Stimulated activated effector memory CD8-positive, alpha-beta T cell treated with anti-CD3 and anti-CD28 coated beads, Interleukin-12 subunit alpha, Interleukin-12 subunit beta, amount 100 ng/mL, for 72 hours (primary cell): Measurements from ENCODE around the gene CPA5.

Experiments
- ATAC-seq: fragments of 150-1000 bp; cut with Tn5 transposase; 2 replicates; pipeline ENCODE4 v1.10.0; 2021
- DNase-seq, 2 donors: peaks; one replicate each; pipeline ENCODE4 v3.0.0; 2021 to 2022; ENCODE audit warnings: low spot score in 2 of 2
- H3K27ac Mint-ChIP-seq: one replicate; pipeline ENCODE4 v1.8.0; 2022; ENCODE audit warnings: mild to moderate bottlenecking, mixed read lengths
- H3K36me3 Mint-ChIP-seq: one replicate; pipeline ENCODE4 v1.8.0; 2022; ENCODE audit warnings: mild to moderate bottlenecking, mixed read lengths
- H3K4me1 Mint-ChIP-seq: one replicate; pipeline ENCODE4 v1.8.0; 2022; ENCODE audit warnings: mixed read lengths
- H3K4me3 Mint-ChIP-seq: one replicate; pipeline ENCODE4 v1.8.0; 2022; ENCODE audit warnings: mild to moderate bottlenecking, mixed read lengths
- H3K9me3 Mint-ChIP-seq: one replicate; pipeline ENCODE4 v1.8.0; 2022; ENCODE audit warnings: mixed read lengths

Gene CPA5

GRCh38 chr7:130387628-130388403 lies 43.2 kb downstream of the CPA5 start:
- Mint-ChIP-seq H3K9me3 (no peaks in the 10 kb centered on the region), H3K4me1 (no peaks in the 10 kb centered on the region), H3K4me3 (no peak overlapping the region), H3K36me3 (no peaks in the 10 kb centered on the region), H3K27ac (no peak overlapping the region)
- DNase-seq: no peak
- no peak for ATAC-seq

- ATAC-seq: no peak
- H3K27ac Mint-ChIP-seq: no peak overlapping the region
- peaks cover 1% of the 10 kb centered on the region for H3K4me1 Mint-ChIP-seq
- H3K36me3 Mint-ChIP-seq: no peaks in the 10 kb centered on the region
- H3K4me3 Mint-ChIP-seq: no peak overlapping the region
- no peaks in the 10 kb centered on the region for H3K9me3 Mint-ChIP-seq
- DNase-seq: no peak
Measured at GRCh38 chr7:130388671-130389070, 44.1 kb downstream of the CPA5 start.

- no peak for DNase-seq
- H3K4me1 Mint-ChIP-seq: peaks cover 14% of the 10 kb centered on the region
Measured at GRCh38 chr7:130390486-130390885, 45.9 kb downstream of the CPA5 start.

GRCh38 chr7:130393101-130393561 lies 48.5 kb downstream of the CPA5 start:
- no peak overlapping the region for H3K27ac Mint-ChIP-seq
- H3K9me3 Mint-ChIP-seq: no peaks in the 10 kb centered on the region
- no peak overlapping the region for H3K4me3 Mint-ChIP-seq
- no peak for DNase-seq
- no peaks in the 10 kb centered on the region for H3K36me3 Mint-ChIP-seq
- peak; percentile 28 for ATAC-seq
- peaks cover 14% of the 10 kb centered on the region for H3K4me1 Mint-ChIP-seq

More at GRCh38 chr7:130390486-130390885, 45.9 kb downstream of the CPA5 start:
- no peak overlapping the region for H3K27ac Mint-ChIP-seq
- H3K9me3 Mint-ChIP-seq: no peaks in the 10 kb centered on the region
- ATAC-seq: no peak
- no peak overlapping the region for H3K4me3 Mint-ChIP-seq
- H3K36me3 Mint-ChIP-seq: no peaks in the 10 kb centered on the region

GRCh38 chr7:130393841-130394411 lies 49.3 kb downstream of the CPA5 start:
- peaks cover 14% of the 10 kb centered on the region for H3K4me1 Mint-ChIP-seq
- ATAC-seq: no peak
- peak overlapping the region; percentile 16 for H3K4me3 Mint-ChIP-seq
- peak overlapping the region; percentile 92 for H3K27ac Mint-ChIP-seq
- no peaks in the 10 kb centered on the region for H3K9me3 Mint-ChIP-seq
- no peak for DNase-seq
- no peaks in the 10 kb centered on the region for H3K36me3 Mint-ChIP-seq

GRCh38 chr7:130394421-130395195 lies 50.0 kb downstream of the CPA5 start:
- ATAC-seq (peak; percentile 87), DNase-seq (no peak)
- Mint-ChIP-seq H3K4me1 (peaks cover 14% of the 10 kb centered on the region), H3K4me3 (peak overlapping the region; percentile 16), H3K27ac (peak overlapping the region; percentile 92), H3K9me3 (no peaks in the 10 kb centered on the region), H3K36me3 (no peaks in the 10 kb centered on the region)

GRCh38 chr7:130395421-130395820 lies 50.8 kb downstream of the CPA5 start:
- no peaks in the 10 kb centered on the region for H3K36me3 Mint-ChIP-seq
- no peak for DNase-seq
- peaks cover 14% of the 10 kb centered on the region for H3K4me1 Mint-ChIP-seq
- H3K9me3 Mint-ChIP-seq: no peaks in the 10 kb centered on the region
- no peak overlapping the region for H3K4me3 Mint-ChIP-seq
- H3K27ac Mint-ChIP-seq: no peak overlapping the region
- ATAC-seq: no peak

GRCh38 chr7:130396109-130396508 lies 51.5 kb downstream of the CPA5 start:
- ATAC-seq (no peak), DNase-seq (no peak)
- Mint-ChIP-seq H3K4me3 (no peak overlapping the region), H3K4me1 (peaks cover 14% of the 10 kb centered on the region), H3K27ac (no peak overlapping the region), H3K9me3 (no peaks in the 10 kb centered on the region), H3K36me3 (no peaks in the 10 kb centered on the region)

- H3K4me3 Mint-ChIP-seq: no peak overlapping the region
- H3K36me3 Mint-ChIP-seq: peaks cover 6% of the 10 kb centered on the region
- H3K27ac Mint-ChIP-seq: no peak overlapping the region
- H3K4me1 Mint-ChIP-seq: peaks cover 14% of the 10 kb centered on the region
- DNase-seq (no peak), ATAC-seq (no peak)
- H3K9me3 Mint-ChIP-seq: no peaks in the 10 kb centered on the region
Measured at GRCh38 chr7:130397051-130397757, 52.6 kb downstream of the CPA5 start.

- Mint-ChIP-seq H3K4me3 (no peak overlapping the region), H3K4me1 (peaks cover 14% of the 10 kb centered on the region), H3K9me3 (no peaks in the 10 kb centered on the region), H3K36me3 (peaks cover 9% of the 10 kb centered on the region), H3K27ac (no peak overlapping the region)
- no peak for ATAC-seq
- DNase-seq: no peak
Measured at GRCh38 chr7:130397758-130398073, 53.1 kb downstream of the CPA5 start.

- H3K4me1 Mint-ChIP-seq: peaks cover 13% of the 10 kb centered on the region
- DNase-seq (no peak), ATAC-seq (no peak)
- no peak overlapping the region for H3K4me3 Mint-ChIP-seq
- H3K27ac Mint-ChIP-seq: no peak overlapping the region
- no peaks in the 10 kb centered on the region for H3K9me3 Mint-ChIP-seq
- peaks cover 9% of the 10 kb centered on the region for H3K36me3 Mint-ChIP-seq
Measured at GRCh38 chr7:130398526-130399090, 54.0 kb downstream of the CPA5 start.

GRCh38 chr7:130400120-130400572 lies 55.5 kb downstream of the CPA5 start:
- H3K9me3 Mint-ChIP-seq: no peaks in the 10 kb centered on the region
- peaks cover 9% of the 10 kb centered on the region for H3K36me3 Mint-ChIP-seq
- no peak overlapping the region for H3K27ac Mint-ChIP-seq
- no peaks in the 10 kb centered on the region for H3K4me1 Mint-ChIP-seq
- no peak for DNase-seq
- ATAC-seq: no peak
- H3K4me3 Mint-ChIP-seq: no peak overlapping the region

- ATAC-seq (no peak), DNase-seq (no peak)
- Mint-ChIP-seq H3K36me3 (peaks cover 9% of the 10 kb centered on the region), H3K4me1 (no peaks in the 10 kb centered on the region), H3K27ac (no peak overlapping the region), H3K4me3 (no peak overlapping the region), H3K9me3 (no peaks in the 10 kb centered on the region)
Measured at GRCh38 chr7:130401101-130401500, 56.5 kb downstream of the CPA5 start.

GRCh38 chr7:130401578-130401977 lies 57.0 kb downstream of the CPA5 start:
- no peak overlapping the region for H3K4me3 Mint-ChIP-seq
- peaks cover 9% of the 10 kb centered on the region for H3K36me3 Mint-ChIP-seq
- no peaks in the 10 kb centered on the region for H3K9me3 Mint-ChIP-seq
- no peak overlapping the region for H3K27ac Mint-ChIP-seq
- no peak for DNase-seq
- no peak for ATAC-seq
- no peaks in the 10 kb centered on the region for H3K4me1 Mint-ChIP-seq

GRCh38 chr7:130405003-130405402 lies 60.4 kb downstream of the CPA5 start:
- no peaks in the 10 kb centered on the region for H3K4me1 Mint-ChIP-seq
- no peaks in the 10 kb centered on the region for H3K9me3 Mint-ChIP-seq
- no peak overlapping the region for H3K4me3 Mint-ChIP-seq
- no peak for DNase-seq
- H3K27ac Mint-ChIP-seq: no peak overlapping the region
- H3K36me3 Mint-ChIP-seq: peaks cover 9% of the 10 kb centered on the region
- no peak for ATAC-seq
